Amniotic epithelial cell (primary cell): ENCODE measurements around the gene RHOJ.
A peak's percentile ranks its signal among the peaks of the same experiment; 100 is the strongest.
"Not testable (repeated sequence)": the region's sequence is repeated elsewhere in the genome, so short reads cannot be mapped to it uniquely, and the experiment has no call there.

ENCODE experiments used
- DNase-seq: peaks from one replicate; pipeline ENCODE4 v3.0.0-alpha.2; 2010; ENCODE audit warnings: low read depth

RHOJ gene

DNA sequence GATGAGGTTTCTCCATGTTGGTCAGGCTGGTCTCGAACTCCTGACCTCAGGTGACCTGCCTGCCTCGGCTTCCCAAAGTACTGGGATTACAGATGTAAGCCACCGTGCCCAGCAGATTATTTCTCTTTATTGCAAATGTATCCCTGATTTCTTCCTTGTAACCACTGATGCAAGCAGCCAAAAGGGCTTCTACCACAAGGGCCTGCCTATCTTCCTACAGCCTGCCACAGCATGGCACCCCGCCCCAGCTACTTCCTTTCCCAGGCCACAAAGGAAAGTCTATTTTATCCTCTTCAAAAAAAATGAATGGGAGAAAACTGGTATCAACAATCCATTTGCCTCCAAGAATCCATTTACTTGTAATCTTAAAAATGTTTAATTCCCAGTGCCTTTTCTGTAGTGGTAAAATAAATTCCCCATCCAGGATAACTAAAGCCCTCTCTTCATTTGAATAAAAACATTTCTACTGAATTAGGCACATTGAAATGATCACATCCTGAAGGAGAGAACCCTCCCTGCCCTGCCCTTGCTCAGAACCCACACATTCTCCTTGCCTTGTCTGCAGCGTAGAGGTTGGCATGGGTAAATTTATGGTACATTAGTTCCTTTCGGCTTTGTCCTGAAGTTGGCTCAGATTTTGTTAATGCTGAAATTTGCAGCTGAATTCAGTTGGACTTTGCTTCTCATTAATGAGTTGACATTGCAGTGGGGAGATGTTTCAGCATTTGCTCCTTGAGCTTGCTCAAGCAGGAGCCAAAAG, 95.3 kb downstream of the RHOJ start:
- no peak for DNase-seq

DNA sequence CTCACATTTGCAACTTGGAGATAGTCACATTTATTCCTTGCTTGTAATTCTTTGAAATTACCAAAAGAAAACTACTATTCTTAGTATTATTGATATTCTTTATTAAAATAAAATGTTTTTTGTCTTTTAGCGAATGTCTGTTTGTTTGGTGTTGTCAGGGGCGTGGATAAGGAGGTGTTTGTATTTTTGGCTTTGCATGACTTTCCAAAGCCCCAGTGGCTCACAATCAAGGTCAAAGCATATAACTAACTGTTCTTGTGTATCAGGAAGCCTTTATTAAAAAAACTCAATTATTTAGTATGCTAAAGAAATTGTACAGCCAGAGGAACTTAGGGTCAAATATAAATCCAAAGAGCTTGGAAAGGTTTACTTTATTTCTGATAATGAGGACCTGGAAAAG, 96.6 kb downstream of the RHOJ start:
- DNase-seq = no peak

DNA sequence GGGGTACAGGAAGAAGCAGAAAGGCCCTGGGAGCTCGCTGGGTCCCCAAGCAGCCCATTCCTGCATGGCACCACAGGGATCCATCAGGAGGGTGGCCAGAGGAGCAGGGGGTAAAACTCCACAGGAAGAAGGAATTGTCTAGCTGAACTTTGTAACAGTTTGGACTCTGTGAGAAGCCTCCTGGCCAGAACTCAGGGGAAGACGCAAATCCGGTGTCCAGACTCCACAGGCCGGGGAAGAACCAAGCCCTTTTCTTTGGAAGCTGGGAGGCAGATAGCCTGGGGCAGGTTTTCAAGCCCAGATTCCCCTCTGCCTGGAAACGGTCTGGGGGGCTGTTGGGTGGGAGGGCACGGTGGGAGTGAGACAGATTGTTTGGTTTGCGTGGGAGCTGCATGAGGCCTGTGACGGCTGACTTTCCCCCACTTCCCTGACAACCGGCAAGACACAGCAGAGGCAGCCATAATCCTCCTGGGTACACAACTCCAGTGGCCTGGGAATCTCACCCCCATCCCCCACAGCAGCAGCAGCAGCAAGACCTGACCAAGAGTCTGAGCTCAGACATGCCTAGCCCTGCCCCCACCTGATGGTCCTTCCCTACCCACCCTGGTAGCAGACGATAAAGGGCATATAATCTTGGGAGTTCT, 97.8 kb downstream of the RHOJ start:
- no peak for DNase-seq

DNA sequence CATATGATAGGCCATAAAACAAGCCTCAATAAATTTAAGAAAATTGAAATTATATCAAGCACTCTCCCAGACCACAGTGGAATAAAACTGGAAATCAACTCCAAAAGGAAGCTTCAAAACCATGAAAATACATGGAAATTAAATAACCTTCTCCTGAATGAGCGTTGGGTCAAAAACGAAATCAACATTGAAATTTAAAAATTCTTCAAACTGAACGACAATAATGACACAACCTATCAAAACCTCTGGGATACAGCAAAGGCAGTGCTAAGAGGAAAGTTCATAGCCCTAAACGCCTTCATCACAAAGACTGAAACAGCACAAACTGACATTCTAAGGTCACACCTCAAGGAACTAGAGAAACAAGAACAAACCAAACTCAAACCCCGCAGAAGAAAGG, 100.2 kb downstream of the RHOJ start:
- DNase-seq = not testable (repeated sequence)

DNA sequence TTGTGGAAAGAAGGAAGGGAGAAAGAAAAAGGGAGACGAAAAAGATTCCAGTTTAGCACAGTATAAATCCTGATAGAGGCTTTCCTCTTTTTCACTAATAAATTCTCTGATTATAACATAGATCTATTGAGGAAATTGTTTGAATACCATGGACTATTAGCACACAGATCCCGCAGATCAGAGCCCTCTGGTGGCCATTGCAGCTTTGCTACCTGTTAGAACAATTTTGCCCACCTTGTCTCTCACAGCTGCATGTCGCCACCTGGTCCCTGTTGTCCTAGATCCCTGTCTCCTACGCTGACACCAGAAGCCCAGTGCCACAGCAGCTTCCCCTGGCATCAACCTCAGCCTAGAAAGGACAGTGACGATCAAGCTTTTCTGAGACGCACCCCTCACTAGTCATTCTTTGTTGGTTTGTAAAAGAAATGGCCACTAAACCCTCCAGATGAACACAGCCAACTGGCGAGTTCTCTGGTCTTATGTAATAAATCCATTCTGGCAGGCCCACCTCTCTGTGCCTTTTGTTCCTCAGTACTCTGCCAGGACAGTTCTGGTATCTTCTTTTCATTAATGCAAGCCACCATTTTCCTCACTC, 104.6 kb downstream of the RHOJ start:
- peak; percentile 7 for DNase-seq

DNA sequence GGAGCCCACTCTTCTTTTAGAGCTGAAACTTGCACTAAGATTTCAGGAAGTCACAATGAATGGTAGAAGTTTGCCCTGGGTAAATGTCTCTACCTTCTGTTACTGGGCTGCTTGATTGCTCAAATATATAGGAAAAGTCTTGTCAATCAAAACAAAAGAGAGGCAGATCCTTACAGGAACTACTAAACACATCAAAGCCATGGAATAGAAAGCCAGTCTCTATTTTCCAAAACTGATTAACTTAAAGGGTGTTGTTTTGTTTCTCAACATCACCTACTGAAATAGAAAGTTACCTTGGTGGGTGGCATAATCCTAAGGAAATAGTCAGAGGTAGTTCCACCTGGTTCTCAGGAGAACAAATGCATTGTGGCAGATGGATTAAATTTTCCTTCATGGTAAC, 114.6 kb downstream of the RHOJ start, which contains the start of gene GPHB5:
Gene GPHB5, minus strand, starts transcription at position 101 of the 400 bp plus-strand sequence. CDS start 1,086 bp downstream, outside the sequence.
- DNase-seq = no peak

DNA sequence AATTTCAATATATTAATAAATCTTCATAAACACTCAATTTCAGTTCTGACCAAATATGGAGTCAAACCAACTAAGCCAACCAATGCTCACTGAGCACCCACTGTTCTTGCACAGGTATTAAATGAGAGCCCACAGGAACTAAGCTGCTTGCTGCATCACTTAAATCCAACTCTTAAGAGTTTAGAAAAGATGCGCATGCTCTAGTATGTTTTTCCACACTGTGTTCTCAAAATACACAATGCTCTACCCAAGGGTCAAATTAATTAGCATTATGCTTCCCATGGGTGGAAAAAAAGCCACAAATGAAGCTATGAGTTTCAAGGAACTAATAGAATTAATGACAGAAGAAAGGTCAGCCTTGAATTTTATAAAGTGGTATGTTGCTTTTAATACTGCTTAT, 118.2 kb downstream of the RHOJ start:
- no peak for DNase-seq

DNA sequence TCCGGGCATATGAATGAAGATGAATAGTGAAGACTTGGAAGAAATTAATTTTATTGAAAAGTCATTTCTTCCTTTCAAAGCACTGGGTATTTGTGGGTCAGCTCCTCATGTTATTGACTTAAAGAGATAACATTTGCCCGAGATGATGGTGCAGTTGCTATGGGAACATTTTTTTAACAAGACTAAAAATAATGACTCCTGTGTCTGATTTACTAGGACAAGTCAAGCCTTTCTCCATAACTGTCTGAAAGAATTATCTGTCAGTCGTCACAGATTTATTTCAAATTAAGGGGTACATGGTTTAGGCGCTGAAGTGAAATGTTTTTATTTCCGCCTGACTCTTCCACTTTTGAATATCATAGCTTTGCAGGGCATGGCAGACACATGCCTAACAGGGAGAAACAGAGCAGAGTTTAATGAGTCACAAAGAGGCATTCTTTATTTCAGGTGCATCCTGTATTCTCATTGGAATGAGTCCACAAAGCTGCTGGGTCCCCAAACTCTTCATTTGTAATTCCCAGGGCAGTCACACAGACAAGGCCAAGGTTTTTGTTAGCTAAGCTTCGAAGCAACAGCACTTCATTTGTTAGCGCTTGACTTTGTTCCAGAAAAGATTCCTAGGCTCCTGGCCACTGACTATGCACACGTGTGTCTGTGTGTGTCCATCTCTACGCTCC, 118.8 kb downstream of the RHOJ start:
- DNase-seq = no peak

DNA sequence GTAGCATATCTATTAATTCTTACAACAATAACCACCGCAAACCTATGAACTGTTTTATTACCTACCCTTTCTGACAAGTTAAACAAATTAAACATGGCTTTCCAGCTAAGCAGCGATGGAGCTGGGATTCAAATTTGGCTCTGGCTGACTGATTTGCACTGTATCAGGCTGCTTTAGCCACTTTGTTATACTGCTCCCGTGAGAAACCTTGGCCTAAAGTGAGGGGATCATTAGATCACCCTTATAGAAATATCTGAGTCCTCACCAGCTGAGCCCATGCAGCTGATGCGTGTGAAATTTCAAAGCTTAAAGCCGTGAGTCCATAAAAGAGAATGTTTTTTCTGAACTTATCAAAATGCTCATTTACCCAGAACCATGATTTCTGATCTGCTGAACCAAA, 122.6 kb downstream of the RHOJ start:
- no peak for DNase-seq

DNA sequence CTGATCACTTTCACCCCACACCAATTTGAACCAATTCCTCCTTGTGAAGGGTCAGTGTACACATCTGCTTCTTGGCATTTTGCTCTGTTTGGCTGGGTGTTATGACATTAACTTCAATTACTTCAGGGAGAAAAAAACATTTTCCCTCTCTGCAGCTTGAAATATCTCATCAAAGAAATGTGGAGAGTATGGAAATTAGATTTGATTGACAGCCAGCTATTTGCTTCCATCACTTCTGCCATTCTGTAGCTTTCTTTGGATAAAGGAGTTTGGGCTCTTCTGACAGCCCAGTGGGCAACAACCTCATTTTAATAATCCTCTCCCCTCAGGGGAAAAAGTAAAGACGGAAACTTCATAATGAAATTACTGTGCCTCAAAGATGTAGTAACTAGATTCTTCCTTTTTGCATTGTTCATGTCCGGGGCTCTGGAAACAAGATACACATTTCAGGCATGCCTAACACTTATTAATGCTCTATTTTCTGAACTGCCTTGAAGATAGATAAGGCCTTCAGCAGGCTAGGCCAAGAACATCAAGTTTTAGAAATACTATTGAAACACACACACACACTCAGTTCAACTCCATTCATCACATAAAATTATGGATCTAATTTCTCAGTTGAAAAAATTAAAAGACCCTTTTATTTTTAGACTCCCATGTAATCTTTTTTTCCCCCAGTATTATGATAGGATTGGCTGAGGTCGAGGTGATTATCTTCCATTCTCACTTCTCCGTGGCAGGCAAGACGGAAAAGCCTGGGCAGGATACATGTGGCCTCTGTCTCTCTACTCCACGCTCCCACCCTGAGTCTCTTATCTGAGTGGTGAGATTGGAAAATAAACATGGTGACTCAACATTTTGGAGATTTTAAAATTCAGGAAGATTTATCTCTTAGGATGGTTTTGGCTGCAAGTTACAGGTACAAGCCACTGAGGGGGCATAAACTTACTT, 124.8 kb downstream of the RHOJ start:
- DNase-seq = no peak

DNA sequence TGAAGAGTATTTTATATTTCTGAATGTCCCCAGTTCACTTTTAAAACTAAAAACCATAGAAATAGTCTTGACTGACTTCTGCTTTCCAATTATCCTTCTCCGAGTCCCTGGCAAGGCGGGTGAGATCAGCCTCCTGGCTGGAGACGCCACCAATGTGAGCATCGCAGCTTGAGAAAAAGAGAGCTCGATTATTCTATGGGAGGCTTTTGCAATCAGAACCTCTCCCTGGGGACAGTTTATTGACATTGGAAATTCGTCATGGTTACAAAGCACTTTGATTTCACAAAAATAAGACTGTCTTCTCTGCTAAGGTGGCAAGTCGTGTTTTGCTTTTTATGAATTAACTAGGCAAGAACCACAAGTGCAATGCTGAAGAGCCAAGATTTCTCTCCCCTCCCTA, 138.1 kb downstream of the RHOJ start:
- no peak for DNase-seq
